IPS-NIHi11 (cell line): Measurements from ENCODE around the gene BICC1.

Experiments
- DNase-seq: peaks from one replicate; pipeline ENCODE4 v3.0.0; 2012; ENCODE audit warnings: mixed read lengths, low spot score

Gene BICC1

GRCh38 chr10:58747687-58748086 is 235.0 kb downstream of the BICC1 start:
- DNase-seq, result no peak

- no peak for DNase-seq
These were observed 240.0 kb downstream of the BICC1 start for GRCh38 chr10:58752665-58753064.

GRCh38 chr10:58753425-58753824 is 240.8 kb downstream of the BICC1 start:
- no peak for DNase-seq

- DNase-seq, result no peak
These were observed 242.0 kb downstream of the BICC1 start for GRCh38 chr10:58754469-58755339.

- DNase-seq, result no peak
These were observed 242.6 kb downstream of the BICC1 start for GRCh38 chr10:58755340-58755610.

GRCh38 chr10:58755677-58756076 is 243.0 kb downstream of the BICC1 start:
- no peak for DNase-seq

- no peak for DNase-seq
These were observed 243.6 kb downstream of the BICC1 start for GRCh38 chr10:58756130-58756719.

- no peak for DNase-seq
These were observed 244.8 kb downstream of the BICC1 start for GRCh38 chr10:58757352-58758065.

- DNase-seq, result no peak
These were observed 245.6 kb downstream of the BICC1 start for GRCh38 chr10:58758321-58758720.

- no peak for DNase-seq
These were observed 251.5 kb downstream of the BICC1 start for GRCh38 chr10:58764087-58764747.

- no peak for DNase-seq
These were observed 253.2 kb downstream of the BICC1 start for GRCh38 chr10:58765910-58766309.

- DNase-seq, result no peak
These were observed 255.0 kb downstream of the BICC1 start for GRCh38 chr10:58767652-58768051.

GRCh38 chr10:58771863-58772262 is 259.2 kb downstream of the BICC1 start:
- DNase-seq, result no peak

- no peak for DNase-seq
These were observed 260.1 kb downstream of the BICC1 start for GRCh38 chr10:58772758-58773157.

- no peak for DNase-seq
These were observed 260.7 kb downstream of the BICC1 start for GRCh38 chr10:58773341-58773740.

GRCh38 chr10:58773944-58774343 is 261.3 kb downstream of the BICC1 start:
- no peak for DNase-seq

- DNase-seq, result no peak
These were observed 263.4 kb downstream of the BICC1 start for GRCh38 chr10:58775960-58776567.

GRCh38 chr10:58776568-58777318 is 264.1 kb downstream of the BICC1 start:
- DNase-seq, result no peak

- no peak for DNase-seq
These were observed 266.3 kb downstream of the BICC1 start for GRCh38 chr10:58778966-58779365.

- no peak for DNase-seq
These were observed 266.9 kb downstream of the BICC1 start for GRCh38 chr10:58779594-58779993.

GRCh38 chr10:58780476-58780875 is 267.8 kb downstream of the BICC1 start:
- DNase-seq, result no peak
